Thoracic aorta (tissue), 2 donors: ENCODE measurements around the gene AIDA. TPM values are rescaled to one million over a fixed set of nuclear protein-coding genes. Genes with fewer than 3 reads are reported as not detected.

Source experiments
- ATAC-seq: fragments of 150-250 bp; one replicate; pipeline ENCODE4 v1.8.0; 2017; ENCODE audit warnings: low read depth; ENCODE audit not compliant: insufficient number of reproducible peaks, low FRiP score
- DNase-seq: peaks from one replicate; pipeline ENCODE4 v3.0.0-alpha.2; 2020; ENCODE audit warnings: low spot score
- H3K27ac ChIP-seq, 2 donors: fragments of 200-600 bp; sonication (generic); 1 replicate in 1 of 2; 2 replicates in 1 of 2; pipeline ENCODE4 v1.5.1; 2016; ENCODE audit warnings: mild to moderate bottlenecking in 2 of 2, moderate library complexity in 2 of 2
- H3K27me3 ChIP-seq: fragments of 200-600 bp; sonication (generic); replicated peaks from 2 replicates; pipeline ENCODE4 v1.6.0; 2016; ENCODE audit warnings: mild to moderate bottlenecking; ENCODE audit not compliant: insufficient read depth
- H3K36me3 ChIP-seq: fragments of 200-600 bp; sonication (generic); one replicate; pipeline ENCODE4 v1.5.1; 2016
- H3K4me1 ChIP-seq, 2 donors: fragments of 200-600 bp; sonication (generic); 1 replicate in 1 of 2; 2 replicates in 1 of 2; pipeline versions ENCODE4 v1.5.1 to v1.6.0; 2016; ENCODE audit warnings: low read depth in 2 of 2, mild to moderate bottlenecking in 1 of 2; ENCODE audit not compliant: control insufficient read depth in 1 of 2
- H3K4me3 ChIP-seq: fragments of 200-600 bp; sonication (generic); 2 replicates; pipeline ENCODE4 v1.5.1; 2016; ENCODE audit warnings: mild to moderate bottlenecking
- H3K9me3 ChIP-seq: fragments of 200-600 bp; sonication (generic); 2 replicates; pipeline ENCODE4 v1.5.1; 2016
- total RNA-seq, 2 donors: library from RNA; depleted of rRNA; stranded (reverse); fragments of >200 nt; gene quantifications; one replicate each; pipeline versions ENCODE4 v1.1.0 to v1.2.3, GENCODE V29; 2016
- TF ChIP-seq, protein P1 (sequence below): fragments of 200-600 bp; sonication (generic); IDR thresholded peaks from one replicate; pipeline ENCODE4 v1.5.1; 2019; ENCODE audit warnings: antibody characterized with exemption

The AIDA gene
- total RNA-seq, 2 donors from 2014 or later = 59.2 to 61.7 TPM

DNA sequence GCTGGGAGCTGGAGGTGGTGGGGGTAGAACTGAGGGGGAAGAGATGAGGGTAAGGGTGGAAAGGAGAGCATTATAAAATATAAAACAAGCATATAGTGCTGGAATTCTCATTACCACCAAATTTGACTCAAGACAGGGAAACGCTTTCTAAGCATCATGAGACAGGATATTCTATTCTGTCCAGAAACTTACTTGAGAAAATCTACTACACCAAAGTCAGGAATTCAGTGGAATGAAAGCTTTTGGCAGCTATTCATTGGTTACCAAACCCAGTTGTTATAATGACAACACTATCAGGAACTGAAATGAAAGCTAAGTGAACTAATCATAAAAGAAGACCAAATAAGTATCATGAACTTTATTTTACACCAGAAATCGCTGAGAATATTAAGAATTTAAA is 14.5 kb downstream of the AIDA start:
- Histone ChIP-seq H3K4me1 (peaks cover 0 to 6% of the 10 kb centered on the region in 2 donors), H3K9me3 (no peaks in the 10 kb centered on the region), H3K4me3 (no peak overlapping the region), H3K36me3 (no peaks in the 10 kb centered on the region), H3K27me3 (no peaks in the 10 kb centered on the region), H3K27ac (no peak overlapping the region)
- ATAC-seq (no peak), DNase-seq (no peak)
- TF ChIP-seq, protein P1, sequence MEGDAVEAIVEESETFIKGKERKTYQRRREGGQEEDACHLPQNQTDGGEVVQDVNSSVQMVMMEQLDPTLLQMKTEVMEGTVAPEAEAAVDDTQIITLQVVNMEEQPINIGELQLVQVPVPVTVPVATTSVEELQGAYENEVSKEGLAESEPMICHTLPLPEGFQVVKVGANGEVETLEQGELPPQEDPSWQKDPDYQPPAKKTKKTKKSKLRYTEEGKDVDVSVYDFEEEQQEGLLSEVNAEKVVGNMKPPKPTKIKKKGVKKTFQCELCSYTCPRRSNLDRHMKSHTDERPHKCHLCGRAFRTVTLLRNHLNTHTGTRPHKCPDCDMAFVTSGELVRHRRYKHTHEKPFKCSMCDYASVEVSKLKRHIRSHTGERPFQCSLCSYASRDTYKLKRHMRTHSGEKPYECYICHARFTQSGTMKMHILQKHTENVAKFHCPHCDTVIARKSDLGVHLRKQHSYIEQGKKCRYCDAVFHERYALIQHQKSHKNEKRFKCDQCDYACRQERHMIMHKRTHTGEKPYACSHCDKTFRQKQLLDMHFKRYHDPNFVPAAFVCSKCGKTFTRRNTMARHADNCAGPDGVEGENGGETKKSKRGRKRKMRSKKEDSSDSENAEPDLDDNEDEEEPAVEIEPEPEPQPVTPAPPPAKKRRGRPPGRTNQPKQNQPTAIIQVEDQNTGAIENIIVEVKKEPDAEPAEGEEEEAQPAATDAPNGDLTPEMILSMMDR = no peak

GRCh38 chr1:222697203-222697602 is 15.1 kb downstream of the AIDA start:
- Histone ChIP-seq H3K27me3 (no peaks in the 10 kb centered on the region), H3K4me1 (peaks cover 0 to 6% of the 10 kb centered on the region in 2 donors), H3K36me3 (no peaks in the 10 kb centered on the region), H3K9me3 (no peaks in the 10 kb centered on the region), H3K4me3 (no peak overlapping the region), H3K27ac (no peak overlapping the region)
- TF ChIP-seq, protein P1 = no peak
- ATAC-seq (no peak), DNase-seq (no peak)

DNA sequence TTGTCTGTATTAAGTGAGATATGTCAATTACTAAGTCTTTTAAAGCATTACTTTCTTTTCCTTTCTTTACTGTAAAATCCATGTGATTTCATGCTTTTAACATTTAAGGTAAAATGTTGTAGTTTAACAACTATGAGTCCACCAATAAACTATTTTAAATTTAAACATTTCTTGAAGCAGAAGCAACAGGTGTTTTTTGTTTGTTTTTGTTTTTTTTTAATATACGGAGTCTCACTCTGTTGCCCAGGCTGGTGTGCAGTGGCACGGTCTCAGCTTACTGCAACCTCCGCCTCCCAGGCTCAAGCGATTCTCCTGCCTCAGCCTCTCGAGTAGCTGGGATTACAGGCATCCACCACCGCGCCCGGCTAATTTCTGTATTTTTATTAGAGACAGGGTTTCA is 15.6 kb downstream of the AIDA start:
- ATAC-seq (no peak), DNase-seq (no peak)
- Histone ChIP-seq H3K27me3 (no peaks in the 10 kb centered on the region), H3K4me1 (peaks cover 0 to 6% of the 10 kb centered on the region in 2 donors), H3K36me3 (no peaks in the 10 kb centered on the region), H3K9me3 (no peaks in the 10 kb centered on the region), H3K27ac (no peak overlapping the region), H3K4me3 (no peak overlapping the region)
- TF ChIP-seq, protein P1 = no peak

DNA sequence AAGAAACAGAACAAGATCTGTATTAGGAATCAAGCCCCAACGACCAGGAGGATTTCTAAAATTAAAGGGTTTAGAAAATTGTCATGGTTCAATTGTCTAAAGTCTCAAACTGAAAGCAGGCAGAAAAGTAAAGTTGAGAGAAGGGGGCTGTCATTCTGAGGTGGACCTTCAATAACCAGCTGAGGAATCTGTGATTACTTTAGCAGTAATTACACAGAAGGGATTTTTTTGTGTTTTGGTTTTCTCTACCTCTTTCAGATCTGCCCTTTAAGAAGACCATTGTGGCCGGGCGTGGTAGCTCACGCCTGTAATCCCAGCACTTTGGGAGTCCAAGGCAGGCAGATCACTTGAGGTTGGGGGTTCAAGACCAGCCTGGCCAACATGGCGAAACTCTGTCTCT is 17.4 kb downstream of the AIDA start:
- Histone ChIP-seq H3K27me3 (no peaks in the 10 kb centered on the region), H3K27ac (no peak overlapping the region), H3K9me3 (no peaks in the 10 kb centered on the region), H3K4me1 (peaks cover 0 to 6% of the 10 kb centered on the region in 2 donors), H3K4me3 (no peak overlapping the region), H3K36me3 (peaks cover 5% of the 10 kb centered on the region)
- TF ChIP-seq, protein P1 = no peak
- DNase-seq (no peak), ATAC-seq (no peak)

DNA sequence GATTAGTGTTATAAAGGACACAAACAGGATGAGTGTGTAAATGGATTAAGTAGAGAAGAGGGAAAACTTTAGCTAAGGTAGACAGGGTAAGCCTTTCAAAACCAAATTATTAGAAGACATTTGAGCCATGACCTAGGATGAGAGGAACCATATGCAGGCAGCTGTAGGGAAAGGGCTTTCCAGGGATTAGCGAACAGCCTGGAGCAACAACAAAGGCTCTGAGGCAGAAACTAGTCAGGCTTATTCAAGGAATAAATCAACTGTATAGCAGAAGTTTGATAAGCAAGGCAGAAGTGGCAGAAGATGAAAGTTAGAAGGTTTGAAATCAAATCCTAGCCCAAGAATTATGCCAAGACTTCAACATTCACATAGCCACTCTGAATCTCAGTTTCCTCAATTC is 21.3 kb downstream of the AIDA start:
- Histone ChIP-seq H3K36me3 (peaks cover 17% of the 10 kb centered on the region), H3K4me1 (peaks cover 0 to 6% of the 10 kb centered on the region in 2 donors), H3K27me3 (no peaks in the 10 kb centered on the region), H3K27ac (no peak overlapping the region), H3K9me3 (no peaks in the 10 kb centered on the region), H3K4me3 (no peak overlapping the region)
- DNase-seq (no peak), ATAC-seq (no peak)
- TF ChIP-seq, protein P1 = no peak
